GM21526 (cell line): ENCODE results near the gene KCTD4.
"Not testable (repeated sequence)": the region's sequence is repeated elsewhere in the genome, so short reads cannot be mapped to it uniquely, and the experiment has no call there.

ENCODE experiments used
- ATAC-seq: cut with Tn5 transposase; IDR thresholded peaks from one replicate; pipeline ENCODE4 v1.9.1; 2021; ENCODE audit warnings: moderate library complexity; ENCODE audit not compliant: unreplicated experiment, low FRiP score

The KCTD4 gene

DNA sequence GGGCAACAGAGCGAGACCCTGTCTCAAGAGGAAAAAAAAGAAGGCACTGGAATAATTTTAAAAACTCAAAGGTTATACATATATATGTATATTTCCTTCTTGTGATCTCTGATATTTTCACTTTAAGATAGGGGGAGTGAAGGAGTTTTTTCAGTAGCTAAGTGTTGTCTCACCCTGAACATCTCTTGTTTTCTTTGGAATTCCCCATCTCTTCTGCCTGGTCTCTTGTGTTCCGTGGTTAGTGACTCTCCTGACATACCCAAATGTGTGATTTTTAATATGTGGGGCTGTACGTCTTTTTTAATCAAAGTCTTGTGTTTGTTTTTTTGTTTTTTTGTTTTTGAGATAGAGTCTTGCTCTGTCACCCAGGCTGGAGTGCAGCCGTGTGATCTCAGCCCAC, 15.3 kb upstream of the KCTD4 start:
- ATAC-seq: no peak

DNA sequence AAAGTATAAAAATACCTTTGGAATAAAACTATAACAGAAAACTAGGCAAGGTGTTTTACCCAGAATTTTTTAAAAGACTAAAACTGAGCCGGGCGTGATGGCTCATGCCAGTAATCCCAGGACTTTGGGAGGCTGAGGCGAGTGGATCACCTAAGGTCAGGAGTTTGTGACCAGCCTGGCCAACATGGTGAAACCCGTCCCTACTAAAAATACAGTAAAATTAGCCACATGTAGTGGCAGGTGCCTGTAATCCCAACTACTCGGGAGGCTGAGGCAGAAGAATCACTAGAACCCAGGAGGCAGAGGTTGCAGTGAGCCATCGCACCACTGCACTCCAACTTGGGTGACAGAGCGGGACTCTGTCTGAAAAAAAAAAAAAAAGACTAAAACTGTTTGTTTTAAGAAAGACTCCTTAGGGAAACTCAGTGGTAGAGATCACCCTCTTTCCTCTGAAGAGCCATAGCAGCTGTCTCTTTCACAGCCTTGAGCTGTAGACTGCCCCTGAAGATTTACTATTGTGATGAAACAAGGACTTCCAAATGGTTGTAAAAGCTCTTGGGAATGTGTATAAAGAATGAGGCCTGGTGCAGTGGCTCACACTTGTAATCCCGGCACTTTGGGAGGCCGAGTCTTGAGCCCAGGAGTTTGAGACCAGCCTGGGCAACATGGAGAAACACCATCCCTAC, 14.7 kb upstream of the KCTD4 start:
- no peak for ATAC-seq

DNA sequence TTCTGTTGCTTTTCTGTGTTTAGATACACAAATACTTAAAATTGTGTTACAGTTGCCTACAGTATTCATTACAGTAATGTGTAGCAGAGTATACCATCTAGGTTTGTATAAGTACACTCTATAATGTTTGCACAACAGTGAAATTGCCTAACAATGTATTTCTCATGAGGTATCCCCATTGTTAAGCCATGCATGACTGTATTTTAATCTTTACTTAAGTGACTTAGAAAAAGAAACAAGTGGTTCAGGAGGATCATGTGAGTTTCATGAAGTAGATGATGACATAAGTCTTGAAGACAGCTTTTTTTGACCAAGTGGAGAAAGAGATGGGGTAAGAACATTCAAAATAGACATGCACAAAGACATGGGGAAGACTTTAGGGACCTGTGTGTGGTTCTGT, 8.4 kb upstream of the KCTD4 start:
- ATAC-seq: no peak

DNA sequence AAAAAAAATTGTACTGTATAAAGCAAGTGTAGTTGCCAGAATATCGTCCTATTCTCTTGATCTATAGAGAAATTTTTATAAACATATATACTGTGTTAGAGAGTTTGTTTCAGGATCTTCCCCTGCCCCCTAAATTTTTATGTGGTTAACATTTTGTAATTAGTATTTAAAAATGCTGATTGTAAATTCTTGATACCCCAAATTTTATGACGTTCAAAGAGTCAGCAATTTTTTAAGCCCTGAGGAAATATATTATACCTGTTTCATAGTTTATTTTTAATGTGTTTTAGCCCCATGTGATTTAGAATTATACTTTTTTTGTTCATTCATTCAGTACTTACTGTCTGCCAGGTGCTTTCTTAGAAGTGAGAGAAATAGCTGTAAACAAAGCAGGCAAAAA, 7.3 kb upstream of the KCTD4 start:
- ATAC-seq: no peak

DNA sequence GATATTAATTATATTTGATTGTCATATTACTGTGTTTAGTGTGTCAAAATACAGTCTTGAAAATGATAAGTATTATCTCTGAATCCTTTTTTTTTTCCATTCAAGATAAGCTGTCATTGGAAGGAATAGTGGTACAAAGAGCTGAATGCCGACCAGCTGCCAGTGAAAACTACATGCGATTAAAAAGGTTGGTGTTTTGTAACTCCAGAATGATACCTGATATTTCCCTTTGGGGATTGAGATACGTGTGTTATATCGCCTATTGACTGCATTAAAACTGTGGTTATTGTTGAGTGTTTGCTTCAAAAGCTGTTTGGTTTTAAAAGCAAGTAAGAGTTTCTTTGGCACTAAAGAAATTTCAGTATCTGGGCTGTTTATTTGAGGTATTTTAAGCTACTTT, 6.5 kb upstream of the KCTD4 start:
- no peak for ATAC-seq

- no peak for ATAC-seq
Measured at GRCh38 chr13:45206340-45206739, 5.5 kb upstream of the KCTD4 start.

- ATAC-seq: no peak
Measured at GRCh38 chr13:45205124-45205523, 4.3 kb upstream of the KCTD4 start.

GRCh38 chr13:45199711-45200110, 1.1 kb downstream of the KCTD4 start:
- no peak for ATAC-seq

DNA sequence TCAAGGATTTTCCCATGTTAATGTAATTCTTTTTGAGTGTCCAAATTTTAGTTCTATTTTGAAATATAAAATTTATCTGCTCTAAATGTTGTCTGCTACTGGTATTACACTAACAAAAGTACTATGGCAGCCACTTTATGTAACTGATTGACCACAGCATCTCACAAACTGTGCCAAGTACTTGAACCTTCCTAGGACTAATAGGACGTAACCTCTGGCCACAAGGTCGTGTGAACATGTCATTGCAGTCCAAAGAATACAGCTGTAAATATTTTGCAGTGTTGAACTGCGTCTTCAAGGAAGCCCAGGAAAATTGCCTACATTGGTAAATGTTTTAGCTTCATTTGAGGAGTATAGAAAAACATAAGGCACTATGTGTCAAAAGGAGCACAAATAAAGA, 1.9 kb downstream of the KCTD4 start:
- ATAC-seq: no peak

- ATAC-seq: no peak
Measured at GRCh38 chr13:45198041-45198440, 2.8 kb downstream of the KCTD4 start.

DNA sequence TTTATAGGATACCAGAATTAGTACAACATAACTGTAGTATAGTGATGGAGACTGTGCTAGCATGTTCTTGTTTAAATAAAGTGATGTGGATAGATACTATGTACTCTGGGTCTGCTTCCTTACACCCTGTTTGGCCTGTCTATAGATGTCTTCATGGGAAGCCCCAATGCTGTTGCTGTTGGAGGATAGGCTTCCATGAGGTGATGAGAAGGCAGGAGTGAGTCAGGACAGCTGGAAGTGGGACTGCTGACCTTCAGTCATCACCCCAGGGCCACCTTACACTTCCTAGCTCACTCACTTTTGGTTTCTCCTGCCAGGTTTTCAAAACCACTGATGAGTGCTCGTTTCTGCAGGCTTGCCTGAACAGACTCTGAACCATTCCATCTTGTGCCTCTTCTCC, 4.2 kb downstream of the KCTD4 start:
- no peak for ATAC-seq

DNA sequence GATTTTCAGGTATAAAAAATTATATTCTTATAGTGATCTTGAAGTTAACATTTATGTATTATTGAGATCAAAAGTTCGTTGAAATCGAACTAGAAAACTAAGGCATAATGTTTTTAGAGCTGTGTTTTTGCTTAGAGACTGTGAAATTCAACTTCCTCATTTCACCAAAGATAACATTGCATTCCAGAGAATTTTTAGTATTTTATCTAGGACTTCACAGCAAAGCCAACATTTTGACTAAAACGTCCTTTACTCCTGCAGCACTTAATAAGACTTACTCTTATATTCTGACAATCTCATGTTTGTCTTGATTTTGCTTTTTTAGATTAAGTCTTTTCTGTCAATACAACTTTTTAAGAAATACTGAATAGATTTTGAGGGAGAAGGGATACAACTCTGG, 4.7 kb downstream of the KCTD4 start:
- no peak for ATAC-seq

- no peak for ATAC-seq
Measured at GRCh38 chr13:45195421-45195820, 5.4 kb downstream of the KCTD4 start.

DNA sequence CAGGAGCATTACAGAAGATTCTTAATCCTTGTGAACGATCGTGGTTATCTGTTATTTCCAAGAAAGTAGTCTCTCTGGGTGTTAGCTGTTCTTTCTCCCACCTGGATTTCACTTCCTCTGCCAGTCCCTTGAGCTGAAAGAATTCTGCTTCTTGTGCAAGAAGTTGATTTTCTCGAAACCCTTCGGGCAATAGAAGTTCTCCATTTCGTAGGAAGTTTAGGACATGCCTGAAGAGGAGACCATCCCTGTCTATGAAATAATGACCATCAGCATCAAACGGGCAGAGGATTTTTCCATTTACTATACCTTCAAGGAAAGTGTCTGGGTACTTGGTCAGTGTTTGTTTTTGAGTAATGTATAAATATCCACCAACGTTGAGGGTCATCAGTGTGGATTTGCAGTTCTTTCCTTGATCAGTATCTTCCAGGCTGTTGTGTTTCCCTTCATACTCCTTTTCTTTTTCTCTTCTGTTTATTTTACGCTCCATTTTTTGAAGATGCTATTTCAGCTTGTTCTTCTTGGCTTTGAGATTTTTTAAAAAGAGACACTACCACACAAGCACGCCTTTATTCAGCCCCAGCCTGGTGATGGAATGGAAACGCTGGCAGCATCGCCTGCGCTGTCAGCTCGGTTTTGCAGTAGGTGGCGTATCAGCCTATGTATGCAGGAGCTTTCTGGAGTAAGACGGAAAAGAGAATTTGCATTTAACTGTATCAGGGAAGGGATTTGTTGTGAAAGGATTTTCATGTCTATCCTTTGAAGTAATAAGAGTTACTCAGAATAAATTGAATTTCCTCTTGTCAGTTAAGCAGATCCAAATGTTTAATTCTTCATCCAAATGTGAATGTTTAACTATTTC, 6.5 kb downstream of the KCTD4 start:
- ATAC-seq: no peak

GRCh38 chr13:45191874-45192273, 9.0 kb downstream of the KCTD4 start:
- no peak for ATAC-seq

DNA sequence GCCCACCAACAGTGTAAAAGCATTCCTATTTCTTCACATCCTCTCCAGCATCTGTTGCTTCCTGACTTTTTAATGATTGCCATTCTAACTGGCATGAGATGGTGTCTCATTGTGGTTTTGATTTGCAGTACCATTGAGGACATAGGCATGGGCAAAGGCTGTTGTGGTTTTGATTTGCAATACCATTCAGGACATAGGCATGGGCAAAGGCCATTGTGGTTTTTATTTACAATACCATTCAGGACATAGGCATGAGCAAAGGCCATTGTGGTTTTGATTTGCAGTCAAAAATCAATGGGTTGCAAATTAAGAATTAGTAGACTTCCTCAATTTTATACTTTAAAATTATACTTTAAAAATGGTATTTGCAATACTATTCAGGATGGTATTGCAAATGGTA, 11.3 kb downstream of the KCTD4 start:
- not testable (repeated sequence) for ATAC-seq

DNA sequence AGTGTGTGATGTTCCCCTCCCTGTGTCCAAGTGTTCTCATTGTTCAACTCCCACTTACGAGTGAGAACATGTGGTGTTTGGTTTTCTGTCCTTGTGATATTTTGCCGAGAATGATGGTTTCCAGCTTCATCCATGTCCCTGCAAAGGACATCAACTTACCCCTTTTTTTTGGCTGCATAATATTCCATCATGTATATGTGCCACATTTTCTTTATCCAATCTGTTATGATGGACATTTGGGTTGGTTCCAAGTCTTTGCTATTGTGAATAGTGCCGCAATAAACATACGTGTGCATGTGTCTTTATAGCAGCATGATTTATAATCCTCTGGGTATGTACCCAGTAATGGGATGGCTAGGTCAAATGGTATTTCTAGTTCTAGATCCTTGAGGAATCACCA, 11.8 kb downstream of the KCTD4 start:
- not testable (repeated sequence) for ATAC-seq

- no peak for ATAC-seq
Measured at GRCh38 chr13:45185286-45185685, 15.6 kb downstream of the KCTD4 start.

- no peak for ATAC-seq
Measured at GRCh38 chr13:45184693-45185092, 16.2 kb downstream of the KCTD4 start.

- ATAC-seq: no peak
Measured at GRCh38 chr13:45180713-45181601, 19.9 kb downstream of the KCTD4 start.

- no peak for ATAC-seq
Measured at GRCh38 chr13:45180303-45180702, 20.5 kb downstream of the KCTD4 start.
